Mucosa of descending colon (tissue), 3 donors: ENCODE data around the gene HOXA6. TPM values are rescaled to one million over a fixed set of nuclear protein-coding genes. Genes with fewer than 3 reads are reported as not detected.

ENCODE experiments used
- ATAC-seq: fragments of 200-7000 bp; cut with Tn5 transposase; one replicate; pipeline ENCODE4 v1.9.1; 2020; ENCODE audit warnings: mild to moderate bottlenecking, moderate library complexity
- DNase-seq, 3 donors: peaks; one replicate each; pipeline ENCODE4 v3.0.0-alpha.2; 2020
- H3K36me3 ChIP-seq: fragments of 200-600 bp; one replicate; pipeline ENCODE4 v1.8.0; 2021; ENCODE audit warnings: low read depth, mild to moderate bottlenecking
- H3K4me1 ChIP-seq: fragments of 200-600 bp; one replicate; pipeline ENCODE4 v1.8.0; 2021; ENCODE audit warnings: low read depth, mild to moderate bottlenecking
- H3K4me3 ChIP-seq: fragments of 200-600 bp; one replicate; pipeline ENCODE4 v1.8.0; 2021; ENCODE audit warnings: mild to moderate bottlenecking
- H3K9me3 ChIP-seq: fragments of 200-600 bp; one replicate; pipeline ENCODE4 v1.8.0; 2021; ENCODE audit warnings: mild to moderate bottlenecking
- intact Hi-C, 2 donors: fragments of 100-400 bp; cut with DNase I in 1 of 2; cut with micrococcal nuclease in 1 of 2; formaldehyde crosslinking; loops; one replicate each; pipeline versions ENCODE4 v1.11.0 to v1.11.1; 2022; cut with DNase I, micrococcal nuclease
- total RNA-seq, 3 donors: library from RNA; stranded (reverse); fragmentation: NEBNext Ultra II Directional in 2 of 3; extraction: Animal tissue kit (Norgen Biotek cat#: 25700) in 2 of 3; gene quantifications; one replicate each; pipeline versions ENCODE4 v1.2.1 to v1.2.4, GENCODE V29; 2021 to 2023
- TF ChIP-seq, protein P1 (sequence below): fragments of 200-600 bp; IDR thresholded peaks from one replicate; pipeline ENCODE4 v1.8.0; 2022; ENCODE audit warnings: antibody characterized with exemption, mild to moderate bottlenecking
- donor health status: DM: no; HTN: no; CAD: no; lungs with moderate emphysema.
- donor health status: DM: no; HTN: no; CAD: no.
- donor health status: DM: no; HTN: yes; CAD: no.

HOXA6 gene
- total RNA-seq, 3 donors from 2014 or later = 20.2 to 39.5 (median 20.5) TPM

DNA sequence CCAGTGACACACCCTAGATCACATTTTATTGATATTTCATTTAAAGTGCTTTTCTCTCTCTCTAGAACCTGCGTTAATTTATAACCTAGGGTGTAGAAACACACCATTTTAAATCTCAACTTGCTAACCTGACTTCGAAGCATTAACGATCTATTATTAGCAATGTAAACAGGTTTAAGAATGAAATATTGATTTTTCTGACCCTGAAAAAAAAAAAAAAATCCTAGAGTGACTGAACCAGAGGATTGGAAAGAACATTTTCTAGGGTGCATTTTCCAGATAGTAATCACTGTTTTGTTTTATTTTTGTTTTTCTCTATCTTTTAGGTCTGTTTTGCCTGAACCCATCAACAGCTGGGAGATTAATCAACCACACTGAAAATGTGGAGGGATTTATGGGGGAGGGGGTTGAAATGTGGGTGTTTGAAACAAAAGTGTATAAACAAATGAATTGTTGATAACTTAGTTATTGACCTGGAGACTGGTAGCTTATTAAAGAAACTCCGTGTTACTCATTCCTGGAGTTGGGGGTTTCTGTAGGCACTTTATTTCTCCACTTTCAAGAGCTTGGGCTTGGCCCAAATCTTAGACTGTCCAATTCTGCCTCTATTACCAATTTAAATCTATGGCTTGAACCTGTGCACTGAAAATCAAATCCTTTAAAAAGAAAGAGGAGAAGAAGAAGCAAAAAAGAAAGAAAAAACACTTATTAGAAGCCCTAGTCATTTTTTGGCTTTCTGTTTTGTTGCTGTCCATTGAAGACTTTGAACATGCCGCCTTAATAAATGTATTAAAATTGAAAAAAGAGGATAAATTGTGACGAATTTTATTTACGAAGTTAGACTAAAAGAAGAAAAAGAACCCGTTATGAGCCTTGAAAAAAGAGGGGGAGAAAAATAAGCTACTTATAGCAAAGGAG, 47.9 kb downstream of the HOXA6 start:
- TF ChIP-seq, protein P1, sequence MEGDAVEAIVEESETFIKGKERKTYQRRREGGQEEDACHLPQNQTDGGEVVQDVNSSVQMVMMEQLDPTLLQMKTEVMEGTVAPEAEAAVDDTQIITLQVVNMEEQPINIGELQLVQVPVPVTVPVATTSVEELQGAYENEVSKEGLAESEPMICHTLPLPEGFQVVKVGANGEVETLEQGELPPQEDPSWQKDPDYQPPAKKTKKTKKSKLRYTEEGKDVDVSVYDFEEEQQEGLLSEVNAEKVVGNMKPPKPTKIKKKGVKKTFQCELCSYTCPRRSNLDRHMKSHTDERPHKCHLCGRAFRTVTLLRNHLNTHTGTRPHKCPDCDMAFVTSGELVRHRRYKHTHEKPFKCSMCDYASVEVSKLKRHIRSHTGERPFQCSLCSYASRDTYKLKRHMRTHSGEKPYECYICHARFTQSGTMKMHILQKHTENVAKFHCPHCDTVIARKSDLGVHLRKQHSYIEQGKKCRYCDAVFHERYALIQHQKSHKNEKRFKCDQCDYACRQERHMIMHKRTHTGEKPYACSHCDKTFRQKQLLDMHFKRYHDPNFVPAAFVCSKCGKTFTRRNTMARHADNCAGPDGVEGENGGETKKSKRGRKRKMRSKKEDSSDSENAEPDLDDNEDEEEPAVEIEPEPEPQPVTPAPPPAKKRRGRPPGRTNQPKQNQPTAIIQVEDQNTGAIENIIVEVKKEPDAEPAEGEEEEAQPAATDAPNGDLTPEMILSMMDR = no peak
- H3K4me1 ChIP-seq = peaks cover 24% of the 10 kb centered on the region
- no peaks in the 10 kb centered on the region for H3K36me3 ChIP-seq
- H3K4me3 ChIP-seq = no peak overlapping the region
- DNase-seq (no peak), ATAC-seq (no peak)
- intact Hi-C loops = loop anchor here in 1 of 2 donors (10.0 kb wide), 1 partner anchor 235 kb away; the partner anchor contains the start of gene SKAP2
- H3K9me3 ChIP-seq = no peaks in the 10 kb centered on the region

DNA sequence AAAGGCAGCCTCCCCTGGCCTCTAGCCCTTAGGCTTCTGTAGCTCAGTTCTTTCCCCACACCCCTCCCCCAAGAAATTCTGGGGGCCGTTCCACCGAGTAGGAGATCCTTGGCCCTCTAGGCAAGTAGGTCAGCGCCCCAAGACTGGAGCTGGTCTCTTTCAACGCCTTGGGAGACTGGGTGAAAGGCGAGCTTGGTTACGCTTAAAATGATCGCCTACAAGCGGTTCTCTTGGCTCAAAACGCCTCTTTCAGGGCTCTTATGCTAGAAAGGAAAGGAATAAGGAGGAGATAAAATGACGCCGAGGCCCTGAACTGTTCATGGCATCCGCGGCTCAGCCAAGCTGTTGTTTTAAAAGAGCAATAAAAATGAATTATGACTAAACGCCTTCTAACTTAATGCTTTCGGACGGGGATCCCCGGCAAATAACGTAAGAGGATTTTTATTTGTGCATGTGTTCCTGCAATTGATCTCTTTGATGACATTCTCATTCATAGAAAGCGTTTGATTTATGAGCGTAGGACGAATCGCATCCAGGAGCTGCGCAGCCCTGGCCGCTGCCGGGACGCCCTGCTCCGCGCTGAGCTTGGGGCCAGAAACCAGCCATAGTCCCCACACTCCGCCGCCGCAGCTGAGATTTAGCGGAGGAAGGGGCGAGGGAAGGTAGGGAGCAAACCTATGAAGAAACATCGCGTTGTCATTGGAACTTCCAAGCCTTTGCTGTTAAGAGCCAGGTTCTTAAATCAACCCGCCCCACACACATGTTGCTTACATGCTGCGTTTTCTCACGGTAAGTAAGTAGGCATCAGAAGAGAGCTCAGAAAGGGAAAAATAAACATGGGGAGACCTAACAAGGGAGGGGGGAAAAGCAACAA, 48.8 kb downstream of the HOXA6 start:
- H3K4me1 ChIP-seq = peaks cover 24% of the 10 kb centered on the region
- H3K9me3 ChIP-seq = no peaks in the 10 kb centered on the region
- intact Hi-C loops = loop anchor here in 1 of 2 donors (10.0 kb wide), 1 partner anchor 234 kb away; the partner anchor contains the start of gene SKAP2
- DNase-seq (peak; percentile 59 to 78 (median 73)), ATAC-seq (peak; percentile 7)
- no peaks in the 10 kb centered on the region for H3K36me3 ChIP-seq
- no peak overlapping the region for H3K4me3 ChIP-seq
- TF ChIP-seq, protein P1 = no peak

DNA sequence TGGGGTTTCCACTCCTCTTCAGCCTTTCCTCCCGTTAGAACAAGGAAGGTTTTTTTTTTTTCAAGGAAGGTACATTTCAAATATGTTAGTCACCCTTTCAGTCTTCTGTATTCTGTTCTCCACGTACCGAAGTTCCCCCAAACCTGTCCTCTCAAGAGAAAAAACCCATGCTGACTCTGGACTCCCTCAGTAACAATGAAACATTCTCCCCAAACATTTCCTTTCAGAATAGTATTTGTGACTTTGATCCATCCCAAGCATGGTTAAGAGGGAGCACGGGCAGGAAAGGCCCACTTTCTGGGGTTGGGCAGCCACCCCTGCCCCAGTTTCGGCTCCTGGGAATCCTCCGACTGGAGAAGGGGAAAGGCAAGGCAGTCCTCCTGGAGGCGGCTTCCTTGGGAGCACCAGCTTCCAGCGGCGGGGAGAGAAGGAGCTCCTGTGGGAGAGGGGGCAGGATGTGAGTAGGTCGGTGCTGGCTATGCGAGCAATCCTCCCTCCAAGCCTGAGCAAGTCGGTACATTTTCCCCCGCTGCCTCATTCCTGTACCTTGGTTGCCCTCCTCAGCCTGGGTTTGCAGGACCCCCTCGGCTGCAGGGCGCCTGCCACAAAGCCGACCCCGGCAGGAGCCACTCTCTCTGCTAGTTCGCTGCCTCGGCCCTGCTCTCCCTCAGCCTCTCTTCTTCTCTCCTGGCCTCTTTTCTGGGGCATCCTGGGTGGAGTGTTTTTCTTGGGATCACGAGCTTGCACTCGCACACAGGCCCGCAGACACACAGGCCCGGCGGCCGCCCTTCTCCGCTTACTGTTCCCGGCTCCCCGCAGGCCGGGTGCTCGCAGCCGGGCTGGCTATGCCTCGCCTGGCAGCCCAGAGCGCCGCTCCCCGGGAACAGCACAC, 49.6 kb downstream of the HOXA6 start:
- intact Hi-C loops = loop anchor here in 1 of 2 donors (10.0 kb wide), 1 partner anchor 233 kb away; the partner anchor contains the start of gene SKAP2
- no peak overlapping the region for H3K4me3 ChIP-seq
- H3K4me1 ChIP-seq = peaks cover 24% of the 10 kb centered on the region
- ATAC-seq = peak; percentile 18
- H3K9me3 ChIP-seq = no peaks in the 10 kb centered on the region
- TF ChIP-seq, protein P1 = no peak
- DNase-seq = peak; percentile 39 to 68 (median 59)
- H3K36me3 ChIP-seq = no peaks in the 10 kb centered on the region

DNA sequence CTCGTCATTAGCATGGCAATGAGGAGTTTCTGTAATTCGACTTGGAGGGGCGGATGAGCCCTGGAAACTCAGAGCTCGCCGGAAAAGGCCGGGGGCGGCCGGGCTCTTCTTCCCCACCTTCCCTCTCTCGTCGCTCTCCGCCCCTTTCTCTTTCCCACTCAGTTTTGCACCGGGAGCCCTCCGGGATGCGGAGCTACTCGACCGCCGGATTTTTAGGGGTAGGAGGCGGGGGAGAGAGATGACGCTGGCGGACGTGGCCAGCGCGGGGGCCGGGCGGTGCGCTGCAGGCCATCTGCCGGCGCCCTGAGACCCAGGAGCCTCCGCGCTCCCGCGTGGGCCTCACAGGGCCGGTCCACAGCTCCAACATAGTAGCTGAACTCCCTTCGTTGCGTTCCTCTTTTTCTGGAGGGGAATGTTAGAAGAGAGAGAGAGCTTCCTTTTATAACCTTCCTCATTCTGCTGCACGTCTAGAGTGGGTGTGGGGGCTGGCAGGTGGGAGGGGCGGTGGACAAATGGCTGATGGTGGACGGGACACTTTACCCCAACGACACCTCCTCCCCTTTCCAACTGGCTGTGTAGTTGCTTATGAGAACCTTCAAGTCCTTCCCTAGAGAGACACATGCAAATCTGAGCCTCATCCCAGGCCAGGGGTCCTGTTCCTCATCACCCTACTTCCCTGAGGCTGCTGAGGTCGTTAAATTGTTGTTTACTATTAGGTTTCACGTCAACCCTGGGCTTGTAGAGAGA, 50.6 kb downstream of the HOXA6 start:
- TF ChIP-seq, protein P1 = no peak
- peak; percentile 31 for ATAC-seq
- peak; percentile 49 to 69 (median 64) for DNase-seq
- Histone ChIP-seq H3K4me1 (peaks cover 24% of the 10 kb centered on the region), H3K36me3 (no peaks in the 10 kb centered on the region), H3K4me3 (peak overlapping the region; percentile 85), H3K9me3 (no peaks in the 10 kb centered on the region)
- intact Hi-C loops = loop anchor here in 1 of 2 donors (10.0 kb wide), 1 partner anchor 232 kb away; the partner anchor contains the start of gene SKAP2
